ENCODE results near the gene TMPRSS7. TPM values are rescaled to one million over a fixed set of nuclear protein-coding genes. Genes with fewer than 3 reads are reported as not detected.

The TMPRSS7 gene
- total RNA-seq, 1 donor from 2014 or later, result under 0.01 TPM

DNA sequence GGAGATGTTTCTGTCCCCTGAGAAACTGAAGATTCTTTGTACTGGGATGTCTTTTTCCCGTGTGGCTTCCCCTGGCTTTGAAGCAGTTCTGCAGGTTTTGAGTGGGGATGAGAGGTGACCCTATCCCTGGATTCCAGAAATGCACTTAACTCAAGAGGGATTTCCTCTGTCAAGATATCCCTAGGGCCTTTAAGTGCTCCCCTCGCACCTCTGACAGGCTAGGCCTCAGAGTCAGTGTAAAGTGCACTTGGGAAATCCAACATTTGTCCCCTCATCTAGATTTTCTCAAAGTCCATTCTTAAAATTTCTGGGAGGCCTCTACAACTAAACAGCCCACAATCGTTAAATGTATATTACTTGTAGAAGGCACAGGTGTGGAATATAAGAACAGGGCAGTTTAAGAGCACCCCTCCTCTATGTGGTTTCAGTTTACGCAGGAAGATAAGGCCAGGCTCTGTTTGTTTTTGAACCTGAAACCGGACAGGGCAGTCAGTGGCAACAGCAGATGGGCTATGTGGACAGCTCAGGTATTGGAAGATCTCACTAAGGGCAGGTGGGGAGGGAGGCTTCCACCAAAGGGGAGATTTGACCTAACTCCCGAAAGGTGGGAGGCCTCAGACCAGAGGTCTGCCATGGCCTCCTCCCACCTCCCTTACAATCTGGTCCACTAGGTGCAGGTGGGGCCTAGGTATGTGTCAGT lies 56.5 kb downstream of the TMPRSS7 start:
- Histone ChIP-seq H3K4me3 (ENCODE audit: low read depth, low read length) (no peak overlapping the region), H3K36me3 (ENCODE audit: control insufficient read depth, insufficient read depth, low read length) (peaks cover 6% of the 10 kb centered on the region), H3K27me3 (ENCODE audit: control insufficient read depth, insufficient read depth, low read length) (no peaks in the 10 kb centered on the region)
- DNase-seq (ENCODE audit: low read depth), result no peak
- no peak for TF ChIP-seq CTCF (IDR thresholded peaks at IDR 0.05; ENCODE audit: insufficient read depth, low read length, severe bottlenecking)
- no peak for FAIRE-seq

- DNase-seq (ENCODE audit: low read depth) (no peak), FAIRE-seq (no peak)
- H3K4me3 ChIP-seq (ENCODE audit: low read depth, low read length), result no peak overlapping the region
- H3K27me3 ChIP-seq (ENCODE audit: control insufficient read depth, insufficient read depth, low read length), result no peaks in the 10 kb centered on the region
- peaks cover 6% of the 10 kb centered on the region for H3K36me3 ChIP-seq (ENCODE audit: control insufficient read depth, insufficient read depth, low read length)
- no peak for TF ChIP-seq CTCF (IDR thresholded peaks at IDR 0.05; ENCODE audit: insufficient read depth, low read length, severe bottlenecking)
These were observed 58.1 kb downstream of the TMPRSS7 start for GRCh38 chr3:112092496-112093179.

DNA sequence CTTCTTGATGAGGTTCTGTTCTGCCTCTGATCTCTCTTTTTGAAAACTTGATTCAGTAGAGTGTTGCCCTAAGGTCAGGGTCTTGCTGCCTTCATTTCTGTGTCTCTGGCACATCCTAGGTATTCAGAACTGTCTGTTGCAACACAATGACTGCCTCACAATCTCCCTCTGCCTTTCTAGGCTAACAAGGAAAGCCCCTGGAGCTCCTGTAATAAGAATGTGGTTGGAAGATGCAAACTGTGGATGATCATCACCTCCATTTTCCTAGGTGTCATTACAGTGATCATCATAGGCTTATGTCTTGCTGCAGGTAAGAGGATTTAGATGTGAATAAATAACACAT lies 58.6 kb downstream of the TMPRSS7 start:
- no peaks in the 10 kb centered on the region for H3K27me3 ChIP-seq (ENCODE audit: control insufficient read depth, insufficient read depth, low read length)
- H3K4me3 ChIP-seq (ENCODE audit: low read depth, low read length), result no peak overlapping the region
- H3K36me3 ChIP-seq (ENCODE audit: control insufficient read depth, insufficient read depth, low read length), result peaks cover 6% of the 10 kb centered on the region
- TF ChIP-seq CTCF (IDR thresholded peaks at IDR 0.05; ENCODE audit: insufficient read depth, low read length, severe bottlenecking), result no peak
- FAIRE-seq (no peak), DNase-seq (ENCODE audit: low read depth) (no peak)

GRCh38 chr3:112095731-112096130 lies 61.2 kb downstream of the TMPRSS7 start:
- TF ChIP-seq CTCF (IDR thresholded peaks at IDR 0.05; ENCODE audit: insufficient read depth, low read length, severe bottlenecking), result no peak
- DNase-seq (ENCODE audit: low read depth) (peak; percentile 46), FAIRE-seq (no peak)
- Histone ChIP-seq H3K36me3 (ENCODE audit: control insufficient read depth, insufficient read depth, low read length) (peaks cover 12% of the 10 kb centered on the region), H3K4me3 (ENCODE audit: low read depth, low read length) (no peak overlapping the region), H3K27me3 (ENCODE audit: control insufficient read depth, insufficient read depth, low read length) (no peaks in the 10 kb centered on the region)

GRCh38 chr3:112096176-112096575 lies 61.6 kb downstream of the TMPRSS7 start:
- Histone ChIP-seq H3K27me3 (ENCODE audit: control insufficient read depth, insufficient read depth, low read length) (no peaks in the 10 kb centered on the region), H3K4me3 (ENCODE audit: low read depth, low read length) (no peak overlapping the region), H3K36me3 (ENCODE audit: control insufficient read depth, insufficient read depth, low read length) (peaks cover 12% of the 10 kb centered on the region)
- no peak for TF ChIP-seq CTCF (IDR thresholded peaks at IDR 0.05; ENCODE audit: insufficient read depth, low read length, severe bottlenecking)
- DNase-seq (ENCODE audit: low read depth) (no peak), FAIRE-seq (no peak)

Measured in bronchial epithelial cell (primary cell).